ENCODE measurements around the gene LIMS1. TPM values are rescaled to one million over a fixed set of nuclear protein-coding genes. Genes with fewer than 3 reads are reported as not detected.
A peak's percentile ranks its signal among the peaks of the same experiment; 100 is the strongest.
"Not testable (repeated sequence)": the region's sequence is repeated elsewhere in the genome, so short reads cannot be mapped to it uniquely, and the experiment has no call there.

Gene LIMS1
- total RNA-seq, 6 donors from 2014 or later, result 51.3 to 148 (median 87.7) TPM

DNA sequence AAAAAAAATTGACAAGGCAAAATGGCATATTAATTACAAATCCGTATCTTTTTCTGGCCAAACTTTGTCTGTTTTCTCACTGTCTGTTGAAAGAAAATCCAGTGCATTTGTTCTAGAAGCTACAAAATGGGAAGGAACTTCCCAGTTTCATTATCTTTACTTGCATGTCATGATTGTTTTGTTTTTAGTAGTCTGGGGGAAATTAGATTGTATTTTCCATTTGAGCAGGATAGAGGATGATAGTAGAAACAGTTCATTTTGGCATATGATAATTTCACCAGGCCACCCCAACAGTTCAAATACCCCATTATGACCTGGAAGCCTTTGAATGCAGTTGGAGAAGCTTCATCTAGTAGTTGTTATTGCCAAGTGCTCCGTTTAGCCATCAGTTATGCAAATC is 107.5 kb downstream of the LIMS1 start:
- TF ChIP-seq EP300 (IDR thresholded peaks at IDR 0.05), result no peak
- no peak for TF ChIP-seq POLR2A (IDR thresholded peaks at IDR 0.05)
- TF ChIP-seq POLR2AphosphoS5 (IDR thresholded peaks at IDR 0.05), result no peak
- TF ChIP-seq, protein P1, sequence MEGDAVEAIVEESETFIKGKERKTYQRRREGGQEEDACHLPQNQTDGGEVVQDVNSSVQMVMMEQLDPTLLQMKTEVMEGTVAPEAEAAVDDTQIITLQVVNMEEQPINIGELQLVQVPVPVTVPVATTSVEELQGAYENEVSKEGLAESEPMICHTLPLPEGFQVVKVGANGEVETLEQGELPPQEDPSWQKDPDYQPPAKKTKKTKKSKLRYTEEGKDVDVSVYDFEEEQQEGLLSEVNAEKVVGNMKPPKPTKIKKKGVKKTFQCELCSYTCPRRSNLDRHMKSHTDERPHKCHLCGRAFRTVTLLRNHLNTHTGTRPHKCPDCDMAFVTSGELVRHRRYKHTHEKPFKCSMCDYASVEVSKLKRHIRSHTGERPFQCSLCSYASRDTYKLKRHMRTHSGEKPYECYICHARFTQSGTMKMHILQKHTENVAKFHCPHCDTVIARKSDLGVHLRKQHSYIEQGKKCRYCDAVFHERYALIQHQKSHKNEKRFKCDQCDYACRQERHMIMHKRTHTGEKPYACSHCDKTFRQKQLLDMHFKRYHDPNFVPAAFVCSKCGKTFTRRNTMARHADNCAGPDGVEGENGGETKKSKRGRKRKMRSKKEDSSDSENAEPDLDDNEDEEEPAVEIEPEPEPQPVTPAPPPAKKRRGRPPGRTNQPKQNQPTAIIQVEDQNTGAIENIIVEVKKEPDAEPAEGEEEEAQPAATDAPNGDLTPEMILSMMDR (IDR thresholded peaks at IDR 0.05), result no peak
- WGBS, 2 donors, result 73 to 80% methylated on average over 2 of the region's 2 CpGs
- H3K9me3 ChIP-seq, result no peaks in the 10 kb centered on the region
- peaks cover 22 to 43% (median 31%) of the 10 kb centered on the region in 4 donors for H3K4me1 ChIP-seq
- no peaks in the 10 kb centered on the region for H3K36me3 ChIP-seq
- H3K4me3 ChIP-seq, result no peak overlapping the region
- H3K27me3 ChIP-seq, result no peaks in the 10 kb centered on the region
- ATAC-seq (ENCODE audit: low FRiP score in 2 of 2) (no peak), DNase-seq (no peak)
- H3K27ac ChIP-seq, result no peak overlapping the region

DNA sequence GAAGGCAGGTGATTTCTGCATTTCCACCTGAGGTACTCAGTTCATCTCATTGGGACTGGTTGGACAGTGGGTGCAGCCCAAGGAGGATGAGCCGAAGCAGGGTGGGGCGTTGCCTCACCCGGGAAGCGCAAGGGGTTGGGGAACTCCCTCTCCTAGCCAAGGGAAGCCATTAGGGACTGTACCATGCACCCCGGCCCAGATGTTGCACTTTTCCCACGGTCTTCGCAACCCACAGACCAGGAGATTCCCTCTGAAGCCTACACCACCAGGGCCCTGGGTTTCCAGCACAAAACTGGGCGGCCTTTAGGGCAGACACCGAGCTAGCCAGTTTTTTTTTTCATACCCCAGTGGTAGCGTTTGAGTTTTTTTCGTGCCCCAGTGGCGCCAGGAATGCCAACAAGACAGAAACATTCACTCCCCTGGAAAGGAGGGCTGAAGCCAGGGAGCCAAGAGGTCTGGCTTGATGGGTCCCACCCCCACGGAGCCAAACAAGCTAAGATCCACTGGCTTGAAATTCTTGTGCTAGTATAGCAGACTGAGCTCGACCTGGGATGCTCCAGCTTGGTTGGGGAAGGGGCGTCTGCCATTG is 109.1 kb downstream of the LIMS1 start:
- no peaks in the 10 kb centered on the region for H3K9me3 ChIP-seq
- DNase-seq, result peak in 1 of 2 donors; percentile 23
- WGBS, 2 donors, result 93 to 95% methylated on average over 7 to 15 of the region's 15 CpGs
- H3K27ac ChIP-seq, result no peak overlapping the region
- no peak overlapping the region for H3K4me3 ChIP-seq
- no peaks in the 10 kb centered on the region for H3K36me3 ChIP-seq
- peaks cover 13 to 27% (median 18%) of the 10 kb centered on the region in 4 donors for H3K4me1 ChIP-seq
- no peak for TF ChIP-seq EP300 (IDR thresholded peaks at IDR 0.05)
- no peak for TF ChIP-seq POLR2AphosphoS5 (IDR thresholded peaks at IDR 0.05)
- TF ChIP-seq, protein P1 (IDR thresholded peaks at IDR 0.05), result no peak
- no peak for TF ChIP-seq POLR2A (IDR thresholded peaks at IDR 0.05)
- no peaks in the 10 kb centered on the region for H3K27me3 ChIP-seq
- ATAC-seq (ENCODE audit: low FRiP score in 2 of 2), result no peak

DNA sequence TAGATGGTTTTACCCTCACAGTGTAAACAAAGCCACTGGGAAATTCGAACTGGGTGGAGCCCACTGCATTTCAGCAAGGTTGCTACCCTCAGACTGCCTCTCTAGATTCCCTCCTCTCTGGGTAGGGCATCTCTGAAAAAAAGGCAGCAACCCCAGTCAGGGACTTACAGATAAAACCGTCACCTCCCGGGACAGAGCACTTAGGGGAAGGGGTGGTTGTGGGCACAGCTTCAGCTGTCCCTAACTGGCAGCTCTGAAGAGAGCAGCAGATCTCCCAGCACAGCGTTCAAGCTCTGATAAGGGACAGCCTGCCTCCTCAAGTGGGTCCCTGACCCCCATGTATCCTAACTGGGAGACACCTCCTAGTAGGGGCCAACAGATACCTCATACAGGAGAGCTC is 109.6 kb downstream of the LIMS1 start:
- WGBS, 2 donors, result 84 to 92% methylated on average over 4 of the region's 4 CpGs
- H3K27me3 ChIP-seq; DNase-seq; H3K27ac ChIP-seq; H3K4me3 ChIP-seq; H3K9me3 ChIP-seq; H3K36me3 ChIP-seq; ATAC-seq (ENCODE audit: low FRiP score in 2 of 2): not testable (repeated sequence)
- peaks cover 13 to 27% (median 16%) of the 10 kb centered on the region in 4 donors for H3K4me1 ChIP-seq

DNA sequence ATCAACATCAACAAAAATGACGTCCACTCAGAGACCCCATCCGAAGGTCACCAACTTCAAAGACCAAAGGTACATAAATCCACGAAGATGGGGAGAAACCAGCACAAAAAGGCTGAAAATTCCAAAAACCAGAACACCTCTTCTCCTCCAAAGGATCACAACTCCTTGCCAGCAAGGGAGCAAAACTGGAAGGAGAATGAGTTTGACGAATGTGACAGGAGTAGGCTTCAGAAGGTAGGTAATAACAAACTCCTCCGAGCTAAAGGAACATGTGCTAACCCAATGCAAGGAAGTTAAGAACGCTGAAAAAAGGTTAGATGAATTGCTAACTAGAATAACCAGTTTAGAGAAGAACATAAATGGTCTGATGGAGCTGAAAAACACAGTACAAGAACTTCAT is 110.2 kb downstream of the LIMS1 start:
- not testable (repeated sequence) for H3K27me3 ChIP-seq; H3K36me3 ChIP-seq; ATAC-seq (ENCODE audit: low FRiP score in 2 of 2); H3K9me3 ChIP-seq; H3K4me3 ChIP-seq; H3K27ac ChIP-seq; DNase-seq
- peaks cover 11 to 26% (median 15%) of the 10 kb centered on the region in 4 donors for H3K4me1 ChIP-seq
- WGBS, 2 donors, result 93 to 98% methylated on average over 6 of the region's 6 CpGs

DNA sequence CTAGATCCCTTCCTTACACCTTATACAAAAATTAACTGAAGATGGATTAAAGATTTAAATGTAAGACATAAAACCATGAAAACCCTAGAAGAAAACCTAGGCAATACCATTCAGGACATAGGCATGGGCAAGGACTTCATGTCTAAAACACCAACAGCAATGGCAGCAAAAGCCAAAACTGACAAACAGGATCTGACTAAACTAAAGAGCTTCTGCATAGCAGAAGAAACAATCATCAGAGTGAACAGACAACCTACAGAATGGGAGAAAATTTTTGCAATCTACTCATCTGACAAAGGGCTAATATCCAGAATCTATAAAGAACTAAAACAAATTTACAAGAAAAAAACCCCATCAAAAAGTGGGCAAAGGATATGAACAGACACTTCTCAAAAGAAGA is 114.5 kb downstream of the LIMS1 start:
- not testable (repeated sequence) for H3K4me3 ChIP-seq; H3K27me3 ChIP-seq; H3K4me1 ChIP-seq; ATAC-seq (ENCODE audit: low FRiP score in 2 of 2); H3K36me3 ChIP-seq; H3K27ac ChIP-seq; DNase-seq; H3K9me3 ChIP-seq

DNA sequence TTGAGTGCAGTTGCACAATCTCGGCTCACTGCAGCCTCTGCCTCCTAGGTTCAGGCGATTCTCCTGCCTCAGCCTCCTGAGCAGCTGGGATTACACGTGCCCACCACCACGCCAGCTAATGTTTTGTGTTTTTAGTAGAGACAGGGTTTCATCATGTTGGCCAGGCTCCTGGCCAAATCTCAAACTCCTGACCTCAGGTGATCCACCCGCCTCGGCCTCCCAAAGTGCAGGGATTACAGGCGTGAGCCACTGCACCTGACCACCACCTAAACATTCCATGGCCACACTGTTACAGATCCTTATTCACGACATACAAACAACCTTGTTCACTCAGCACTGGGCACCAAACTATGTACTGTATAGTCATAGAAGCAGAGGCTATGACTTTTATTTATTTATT is 116.2 kb downstream of the LIMS1 start:
- not testable (repeated sequence) for ATAC-seq (ENCODE audit: low FRiP score in 2 of 2)
- 92 to 96% methylated on average over 8 of the region's 8 CpGs for WGBS, 2 donors

DNA sequence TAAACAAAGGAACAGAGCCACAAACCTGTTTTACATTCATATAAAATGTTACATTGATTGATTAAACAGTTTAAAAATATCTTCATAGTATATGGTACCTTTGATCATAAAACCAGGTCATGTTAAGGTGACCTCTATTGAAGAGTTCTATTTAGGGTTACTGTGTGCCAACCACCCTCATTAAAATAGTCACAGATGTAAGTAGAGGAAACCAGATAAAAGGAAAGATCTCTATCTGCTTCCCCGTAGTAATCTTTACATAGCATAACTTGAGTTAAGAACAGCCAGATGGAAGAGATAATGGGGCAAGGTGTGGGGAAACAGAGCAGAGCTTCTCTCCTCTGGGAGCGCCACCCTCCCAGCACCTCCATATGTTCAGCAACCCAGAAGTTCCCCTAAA is 117.2 kb downstream of the LIMS1 start:
- not testable (repeated sequence) for ATAC-seq (ENCODE audit: low FRiP score in 2 of 2); H3K4me3 ChIP-seq; H3K27me3 ChIP-seq; DNase-seq; H3K36me3 ChIP-seq; H3K4me1 ChIP-seq; H3K9me3 ChIP-seq
- WGBS, 2 donors, result 43% methylated on average over 1 of the region's 2 CpGs; no CpG with 5 or more reads in 1 of the 2 donors
- H3K27ac ChIP-seq, result peak overlapping the region in 1 of 4 donors; percentile 49

More for the DNA sequence above, 116.2 kb downstream of the LIMS1 start:
- not testable (repeated sequence) for H3K4me3 ChIP-seq, H3K9me3 ChIP-seq, H3K36me3 ChIP-seq, H3K27ac ChIP-seq, DNase-seq, H3K4me1 ChIP-seq, H3K27me3 ChIP-seq
